HG03571 (cell line): ENCODE results near the gene PGPEP1.
"Not testable (repeated sequence)": the region's sequence is repeated elsewhere in the genome, so short reads cannot be mapped to it uniquely, and the experiment has no call there.

ENCODE experiments used
- ATAC-seq: cut with Tn5 transposase; IDR thresholded peaks from one replicate; pipeline ENCODE4 v1.9.1; 2021; ENCODE audit not compliant: unreplicated experiment

Gene PGPEP1

DNA sequence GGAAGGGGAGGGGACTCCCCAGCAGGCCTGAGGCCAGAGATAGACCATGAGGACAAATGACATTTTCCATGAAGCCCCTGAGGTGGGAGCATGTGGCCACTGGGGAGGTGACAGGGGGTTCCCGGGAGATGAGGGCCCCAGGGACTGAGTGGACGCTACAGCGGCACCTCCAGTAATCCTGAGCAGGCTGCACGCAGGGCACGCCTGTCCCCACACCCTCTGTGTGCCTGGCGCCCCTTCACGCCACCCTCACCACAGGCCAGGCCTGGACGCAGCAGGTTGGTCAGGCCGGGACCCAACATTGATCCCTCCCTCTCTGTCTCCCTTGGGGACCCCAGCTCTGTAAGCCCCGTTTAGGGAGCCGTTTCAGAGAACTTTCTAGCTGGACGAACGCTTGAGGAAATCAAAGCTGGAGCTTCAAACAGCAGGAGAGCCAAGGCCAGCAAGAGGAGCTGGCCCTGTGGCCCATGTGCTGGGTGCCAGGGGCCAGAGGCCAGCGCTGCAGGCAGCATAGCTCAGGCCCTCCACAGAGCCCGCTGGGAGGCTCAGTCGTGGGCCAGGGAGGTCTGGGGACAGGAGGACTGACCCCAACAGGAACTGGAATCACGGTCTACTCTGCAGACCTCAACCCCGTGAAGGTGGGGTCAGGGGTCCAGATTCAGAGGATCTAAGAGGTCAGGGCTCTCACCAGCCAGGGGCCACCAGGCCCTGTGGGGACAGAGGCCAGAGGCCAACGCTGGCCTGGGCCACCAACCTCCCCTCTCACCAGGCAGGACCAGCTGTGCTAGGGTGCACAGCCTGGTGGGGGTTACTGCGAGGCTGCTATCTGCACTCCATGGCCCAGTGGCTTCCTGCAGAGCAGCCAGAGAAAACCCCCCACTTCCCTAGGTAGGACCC, 32.1 kb upstream of the PGPEP1 start:
- no peak for ATAC-seq

DNA sequence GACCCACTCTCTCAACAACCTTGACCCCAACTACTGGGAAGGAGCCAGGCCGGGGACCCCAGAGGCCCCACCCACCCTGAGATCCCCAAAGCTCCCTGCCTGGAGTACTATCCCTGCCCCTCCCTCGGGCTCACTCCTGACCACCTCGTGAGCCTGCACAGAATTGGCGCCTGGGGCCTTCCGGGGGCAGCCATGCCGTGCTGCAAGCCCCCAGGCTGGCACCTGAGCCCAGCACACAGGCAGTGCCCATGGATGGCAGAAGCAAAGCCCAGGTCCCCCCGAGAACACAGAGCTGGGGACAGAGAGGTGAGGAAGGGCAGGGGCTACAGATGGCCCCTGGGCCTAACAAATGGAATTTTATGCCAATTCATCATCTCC, 31.5 kb upstream of the PGPEP1 start:
- no peak for ATAC-seq

DNA sequence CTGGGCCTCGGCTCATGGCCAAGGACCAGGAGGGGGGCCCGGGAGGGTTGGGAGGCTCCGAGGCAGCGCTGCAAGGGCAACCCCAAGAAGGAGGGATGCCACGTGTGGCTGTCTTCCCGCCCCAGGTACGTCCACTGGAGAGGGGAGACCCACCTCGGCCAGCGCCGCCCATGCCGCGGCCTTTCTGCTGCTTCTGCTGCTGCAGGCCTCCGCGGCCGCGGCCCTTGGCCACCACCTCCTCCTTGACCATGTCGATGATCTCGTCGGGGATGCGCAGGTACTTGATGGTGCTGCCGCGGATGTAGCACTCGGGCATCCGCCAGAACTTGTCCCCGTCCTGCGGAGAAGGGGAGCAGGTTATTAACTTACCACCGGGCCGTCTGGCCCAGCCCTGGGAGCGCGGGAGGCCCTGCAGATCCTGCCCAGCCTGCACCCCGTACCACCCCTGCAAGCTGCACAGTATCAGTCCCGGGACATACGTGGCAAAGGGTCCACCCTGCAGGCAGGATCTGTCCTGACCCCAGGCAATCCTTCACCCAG, 30.8 kb upstream of the PGPEP1 start:
- no peak for ATAC-seq

DNA sequence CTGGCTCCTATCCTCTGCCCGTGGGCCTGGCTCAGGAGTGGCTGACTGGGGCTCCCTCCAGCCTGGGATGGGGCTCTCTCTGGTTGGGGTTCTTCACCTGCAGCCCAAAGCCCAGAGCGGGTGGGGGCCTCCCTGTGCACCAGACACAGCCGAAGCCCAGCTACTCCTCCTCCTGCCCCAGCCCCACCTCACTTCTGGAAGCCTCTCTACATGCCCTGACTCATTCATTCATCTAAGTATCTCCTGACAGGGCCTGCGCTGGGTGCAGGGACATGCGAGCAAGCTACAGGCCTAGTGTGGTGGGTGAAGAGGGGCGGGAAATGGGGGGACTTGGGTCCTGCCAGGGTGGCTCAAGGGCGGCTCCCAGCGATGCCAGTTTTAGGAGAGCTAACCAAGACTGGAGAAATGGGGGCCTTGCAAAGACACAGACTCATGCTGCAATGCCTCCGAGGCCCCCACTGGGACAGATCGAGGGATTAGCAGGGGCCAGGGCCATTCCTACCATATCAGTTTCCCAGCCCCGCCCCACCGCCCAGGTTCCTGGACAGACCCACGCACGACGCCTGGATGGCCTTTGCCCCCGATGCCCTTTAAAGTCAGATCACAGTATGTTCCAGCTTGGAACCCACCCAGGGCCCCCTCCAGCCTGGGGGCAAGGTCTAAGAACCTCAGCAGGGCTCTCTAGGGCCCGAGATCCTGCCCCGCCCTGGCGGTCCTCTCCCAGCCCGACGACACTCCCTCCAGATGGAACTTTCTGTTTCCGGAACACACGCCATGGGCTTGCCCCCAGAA, 30.1 kb upstream of the PGPEP1 start:
- ATAC-seq: no peak

DNA sequence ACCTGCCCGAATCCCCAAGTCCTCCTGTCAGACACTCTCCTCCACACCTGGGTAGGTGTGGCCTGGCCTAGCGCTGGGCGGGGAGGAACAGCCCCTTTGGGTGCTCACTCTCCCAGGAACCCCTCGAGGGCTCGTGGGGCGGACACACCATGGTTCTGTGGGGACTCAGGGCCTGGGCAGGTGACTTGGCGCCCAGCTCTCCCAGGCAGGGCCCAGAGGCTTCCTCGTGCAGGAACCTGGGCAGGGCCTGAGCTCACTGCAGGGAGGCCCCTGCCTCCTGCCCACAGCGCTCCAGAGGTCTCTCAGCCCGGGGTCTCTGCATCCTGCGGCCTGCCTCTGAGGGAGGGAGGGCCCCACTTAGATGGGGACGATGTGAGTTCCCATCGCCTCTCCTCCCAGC, 29.4 kb upstream of the PGPEP1 start:
- ATAC-seq: no peak

DNA sequence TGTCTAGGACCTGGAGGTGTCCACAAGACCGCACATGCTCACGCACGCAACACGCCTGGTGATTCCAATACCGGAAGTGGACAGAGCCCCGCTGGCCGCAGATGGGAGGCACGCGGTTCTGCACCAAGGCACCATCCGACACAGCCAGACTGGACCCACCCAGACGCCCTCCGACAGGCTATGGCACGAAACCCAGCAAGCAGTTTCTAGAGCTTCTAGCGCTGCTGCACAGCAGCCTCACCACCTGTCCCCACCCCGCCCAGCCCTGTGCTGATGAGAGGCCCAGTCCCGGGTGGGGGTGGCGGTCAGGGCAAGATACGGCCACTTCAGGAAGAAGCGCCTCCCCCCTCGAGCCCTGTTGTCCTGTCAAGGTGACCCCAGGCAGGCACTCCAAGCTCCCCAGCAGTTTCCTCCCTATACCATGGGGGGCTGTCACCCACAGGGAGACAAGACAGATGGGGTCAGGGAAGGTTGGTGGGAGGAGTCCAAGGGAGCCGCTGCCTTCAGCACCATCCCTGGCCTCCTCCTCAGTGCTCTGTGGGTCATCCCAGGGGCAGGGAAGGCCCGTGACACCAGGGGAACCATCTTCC, 28.8 kb upstream of the PGPEP1 start:
- no peak for ATAC-seq

DNA sequence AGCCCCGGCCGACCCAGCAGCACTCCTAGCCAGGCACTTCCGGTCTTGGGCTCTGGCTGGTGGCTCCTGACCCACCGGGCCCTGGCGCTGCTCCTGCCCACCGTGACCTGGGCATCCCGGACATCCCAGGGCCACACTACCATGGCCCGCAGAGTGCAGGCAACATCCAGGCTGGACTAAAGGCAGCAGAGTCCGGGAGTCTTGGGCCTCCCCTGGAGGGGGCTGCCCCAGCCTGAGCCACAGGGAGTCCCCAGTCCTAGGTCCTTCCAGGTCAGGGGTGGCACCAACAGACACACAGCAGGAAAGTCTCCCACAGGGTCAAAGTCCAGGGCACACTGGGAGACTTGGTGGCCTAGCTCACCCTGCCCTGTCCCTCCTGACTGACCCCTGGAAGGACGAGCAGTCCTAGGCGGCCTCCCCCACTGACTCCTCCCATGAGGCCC, 28.3 kb upstream of the PGPEP1 start:
- no peak for ATAC-seq

DNA sequence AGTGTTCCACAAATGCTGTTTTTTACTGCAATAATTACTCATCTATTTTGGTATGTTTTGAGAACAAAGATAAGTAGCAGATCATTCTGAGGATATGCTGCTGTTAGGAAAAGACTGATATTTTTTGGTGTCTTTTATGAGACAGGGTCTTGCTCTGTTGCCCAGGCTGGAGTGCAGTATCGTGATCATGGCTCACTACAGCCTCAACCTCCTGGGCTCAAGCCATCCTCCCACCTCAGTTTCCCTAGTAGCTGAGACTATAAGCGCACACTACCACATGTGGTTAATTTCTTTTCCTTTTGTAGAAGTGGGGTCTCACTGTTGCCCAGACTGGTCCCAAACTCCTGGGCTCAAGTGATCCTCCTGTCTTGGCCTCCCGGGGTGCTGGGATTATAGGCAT, 27.0 kb upstream of the PGPEP1 start:
- no peak for ATAC-seq

DNA sequence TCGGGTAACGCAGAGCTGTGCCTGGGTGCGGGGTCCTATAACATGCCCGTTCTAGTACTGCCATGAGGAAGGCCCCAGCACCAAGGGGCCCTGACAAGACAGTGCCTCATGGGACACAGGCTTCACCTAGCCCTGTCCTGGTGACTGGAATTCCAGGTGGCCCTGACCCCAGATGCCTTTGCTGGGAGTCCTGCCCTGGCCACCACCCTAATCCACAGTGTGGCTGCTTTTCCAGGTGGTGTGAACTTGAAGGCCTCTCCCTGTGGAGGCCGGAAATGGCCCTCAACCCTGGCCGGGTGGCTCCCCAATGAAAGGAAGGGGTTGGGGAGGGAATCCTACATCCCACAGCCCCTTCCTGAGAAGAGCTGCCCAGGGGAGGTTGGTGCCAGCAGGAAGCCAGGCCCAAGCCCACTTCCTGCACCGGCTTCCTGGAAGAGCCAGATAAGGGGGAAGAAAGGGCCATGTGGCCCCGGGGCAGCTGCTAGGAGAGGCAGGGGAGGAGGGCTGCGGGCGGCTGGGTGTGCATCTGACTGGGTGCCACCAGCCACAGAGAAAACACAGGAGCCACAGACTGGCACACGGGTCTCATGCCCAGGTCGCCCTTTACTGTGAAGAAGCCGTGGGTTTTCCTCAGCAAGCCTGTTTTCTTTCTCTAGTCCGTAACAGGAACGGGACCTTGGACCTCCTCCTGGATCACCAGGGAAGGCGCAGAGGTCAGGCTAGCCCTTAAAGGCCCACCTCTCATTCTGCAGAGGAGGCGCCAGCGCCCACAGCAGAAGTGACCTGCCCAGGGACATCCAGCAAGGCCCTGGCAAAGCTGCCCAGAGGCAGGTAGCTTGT, 22.2 kb upstream of the PGPEP1 start:
- no peak for ATAC-seq

DNA sequence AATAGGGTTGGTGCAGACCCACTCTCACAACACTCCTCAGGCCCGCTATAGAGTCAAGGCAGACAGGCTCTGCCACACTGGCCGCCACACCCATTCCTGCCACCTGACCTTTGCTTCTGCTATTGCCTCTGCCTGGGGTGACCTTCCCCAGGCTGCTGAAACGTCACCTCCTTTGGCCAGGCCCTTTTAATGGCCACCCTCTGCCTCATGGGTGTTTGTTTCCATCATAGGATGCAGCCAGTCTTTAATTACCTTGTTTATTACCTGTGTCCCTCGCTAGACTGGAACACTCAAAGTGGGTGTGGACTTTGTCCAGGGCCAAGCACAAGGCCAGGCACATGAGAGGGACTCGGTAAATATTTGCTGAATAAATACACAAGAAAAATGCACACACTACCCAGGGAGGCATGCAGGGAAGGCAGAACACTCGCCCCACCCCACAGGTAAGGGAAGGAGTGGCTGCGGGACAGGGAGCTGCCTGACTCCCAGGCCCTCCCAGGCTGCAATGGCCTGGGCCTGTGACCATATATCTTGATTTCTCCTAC, 20.7 kb upstream of the PGPEP1 start:
- no peak for ATAC-seq

DNA sequence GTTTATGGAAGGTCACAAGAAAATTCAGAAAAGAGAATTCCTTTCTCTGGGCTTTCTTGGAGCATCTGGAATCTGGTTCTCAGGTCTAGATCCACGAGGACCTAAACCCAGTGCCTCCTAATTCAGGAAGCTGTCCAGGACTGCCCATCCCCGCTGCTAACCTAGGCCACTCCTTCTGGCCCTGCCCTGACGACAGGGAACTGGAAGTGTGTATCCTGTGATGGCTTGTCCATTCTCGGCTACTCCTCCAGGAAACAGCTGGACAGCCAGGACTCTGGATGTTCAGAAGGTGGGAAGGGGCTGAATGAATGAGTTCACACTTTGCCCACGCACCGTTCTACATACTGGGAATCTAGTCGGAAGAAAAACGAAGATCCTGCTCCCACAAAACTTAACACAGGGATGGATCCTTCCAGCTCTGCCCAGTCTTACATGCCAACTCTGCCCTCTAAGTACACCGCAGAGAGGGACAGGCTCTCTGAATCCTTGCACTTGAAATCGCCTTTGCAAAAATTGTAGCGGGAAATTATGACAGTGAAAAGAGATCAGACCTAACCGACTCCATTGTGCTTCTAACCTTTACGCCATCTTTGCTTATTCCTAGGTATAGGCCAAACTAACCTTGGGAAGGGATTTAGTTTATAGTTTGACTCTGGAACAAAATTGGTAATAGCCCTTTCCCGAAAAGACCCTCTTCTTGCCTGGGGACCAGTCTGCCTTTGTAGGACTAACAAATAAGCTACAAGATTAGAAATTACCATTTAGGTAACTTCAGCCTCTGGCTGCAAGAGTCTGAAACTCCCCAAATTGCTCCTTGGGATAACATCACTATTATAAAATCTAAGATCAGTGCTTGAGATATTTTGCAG, 19.3 kb upstream of the PGPEP1 start:
- ATAC-seq: no peak

DNA sequence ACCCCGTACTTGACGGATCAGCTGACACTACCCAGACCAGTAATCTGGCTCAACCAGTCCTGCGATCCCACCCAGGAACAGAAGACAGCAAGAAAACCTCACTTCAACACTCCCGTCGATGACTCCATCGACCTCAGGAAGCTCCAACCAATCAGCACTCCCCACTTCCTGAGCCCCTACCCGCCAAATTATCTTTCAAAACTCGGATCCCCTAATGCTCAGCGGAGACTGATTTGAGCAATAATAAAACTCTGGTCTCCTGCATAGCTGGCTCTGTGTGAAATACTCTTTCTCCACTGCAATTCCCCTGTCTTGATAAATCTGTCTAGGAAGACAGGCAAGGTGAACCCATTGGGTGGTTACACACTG, 18.7 kb upstream of the PGPEP1 start:
- ATAC-seq: no peak

DNA sequence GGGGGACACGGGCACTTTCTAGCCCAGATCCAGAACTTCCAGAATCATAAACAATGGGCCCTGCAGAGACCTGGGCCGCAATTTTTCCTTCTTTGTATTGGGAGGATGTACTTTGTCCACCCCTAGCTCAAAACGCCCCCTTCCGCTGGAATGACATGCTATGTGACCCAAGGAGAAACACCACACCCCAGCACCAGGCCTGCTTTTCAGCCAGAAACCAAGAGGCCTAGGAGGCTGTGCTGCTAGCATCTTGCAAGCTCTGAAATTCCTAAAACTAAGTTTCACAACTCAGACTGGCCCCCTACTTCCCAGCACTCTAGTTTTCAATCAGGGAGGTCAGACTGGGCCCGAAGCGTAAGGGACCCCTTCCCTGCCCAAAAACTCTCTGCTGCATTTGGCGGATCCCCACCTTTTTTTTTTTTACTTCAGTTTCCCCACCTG, 18.1 kb upstream of the PGPEP1 start:
- ATAC-seq: no peak

DNA sequence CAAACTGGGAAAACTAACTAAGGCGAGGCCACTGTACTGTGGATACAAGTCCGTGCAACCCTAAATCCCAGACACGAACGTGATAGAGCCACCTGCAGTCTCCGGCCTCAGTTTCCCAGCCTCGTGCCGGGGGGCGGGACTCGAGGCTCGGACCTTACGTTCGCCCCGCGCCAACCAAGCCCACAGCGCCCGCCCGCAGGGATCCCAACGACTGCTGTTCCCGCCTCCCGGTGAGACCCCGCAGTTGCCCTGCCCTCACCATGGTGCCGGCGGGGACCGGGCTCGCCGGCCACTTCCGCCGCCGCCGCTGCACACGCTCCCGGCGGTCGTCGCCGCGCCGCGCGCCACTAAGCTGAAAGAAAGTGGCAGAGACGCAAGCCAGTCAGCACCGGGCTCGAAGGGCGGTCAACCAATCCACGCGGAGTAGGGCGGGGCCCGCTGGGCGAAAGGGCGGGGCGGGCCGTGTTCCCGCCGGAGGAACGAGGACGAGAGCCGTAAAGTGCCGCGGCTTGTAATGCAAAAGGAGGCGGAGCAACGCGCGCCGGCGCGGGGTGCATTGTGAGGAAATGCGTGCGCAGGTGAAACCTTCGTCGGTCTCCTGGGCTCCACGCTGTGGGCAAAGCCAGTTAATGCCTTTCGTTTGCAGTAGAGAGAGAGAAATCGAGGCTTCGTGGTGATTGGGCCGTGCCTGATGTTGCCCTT, 17.5 kb upstream of the PGPEP1 start, which contains the start of gene LSM4:
TSS of gene LSM4 (minus strand) at position 318 of the 702 bp plus-strand sequence. CDS start at position 262, 56 bp downstream.
- ATAC-seq: peak; percentile 87

DNA sequence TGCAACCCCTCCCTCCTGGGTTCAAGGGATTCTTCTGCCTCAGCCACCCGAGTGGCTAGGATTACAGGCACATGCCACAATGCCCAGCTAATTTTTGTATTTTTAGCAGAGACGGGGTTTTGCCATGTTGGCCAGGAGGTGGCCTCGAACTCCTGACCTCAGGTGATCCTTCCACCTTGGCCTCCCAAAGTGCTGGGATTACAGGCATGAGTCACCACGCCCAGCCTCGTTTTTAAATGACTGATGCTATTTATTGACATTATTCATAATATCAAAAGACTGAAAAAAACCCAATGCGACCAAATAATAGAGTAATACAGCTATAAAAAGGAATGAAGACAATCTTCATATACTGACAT, 16.0 kb upstream of the PGPEP1 start:
- not testable (repeated sequence) for ATAC-seq

DNA sequence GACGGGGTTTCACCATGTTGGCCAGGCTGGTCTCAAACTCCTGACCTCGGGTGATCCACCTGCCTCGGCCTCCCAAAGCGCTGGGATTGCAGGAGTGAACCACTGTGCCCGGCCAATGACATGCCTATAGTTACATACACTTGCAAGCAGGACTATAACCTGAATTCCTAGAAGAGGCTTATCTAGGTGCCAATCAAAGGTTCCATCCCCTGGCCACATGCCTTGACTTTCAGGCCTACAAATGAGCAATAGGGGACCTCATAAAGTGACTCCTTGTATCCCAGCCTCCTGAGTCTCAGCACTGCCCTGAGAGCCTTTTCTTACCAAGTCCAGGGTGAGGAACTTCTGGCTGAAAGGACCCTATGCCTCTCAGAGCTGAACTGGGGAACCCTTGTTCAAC, 13.6 kb upstream of the PGPEP1 start:
- ATAC-seq: no peak

DNA sequence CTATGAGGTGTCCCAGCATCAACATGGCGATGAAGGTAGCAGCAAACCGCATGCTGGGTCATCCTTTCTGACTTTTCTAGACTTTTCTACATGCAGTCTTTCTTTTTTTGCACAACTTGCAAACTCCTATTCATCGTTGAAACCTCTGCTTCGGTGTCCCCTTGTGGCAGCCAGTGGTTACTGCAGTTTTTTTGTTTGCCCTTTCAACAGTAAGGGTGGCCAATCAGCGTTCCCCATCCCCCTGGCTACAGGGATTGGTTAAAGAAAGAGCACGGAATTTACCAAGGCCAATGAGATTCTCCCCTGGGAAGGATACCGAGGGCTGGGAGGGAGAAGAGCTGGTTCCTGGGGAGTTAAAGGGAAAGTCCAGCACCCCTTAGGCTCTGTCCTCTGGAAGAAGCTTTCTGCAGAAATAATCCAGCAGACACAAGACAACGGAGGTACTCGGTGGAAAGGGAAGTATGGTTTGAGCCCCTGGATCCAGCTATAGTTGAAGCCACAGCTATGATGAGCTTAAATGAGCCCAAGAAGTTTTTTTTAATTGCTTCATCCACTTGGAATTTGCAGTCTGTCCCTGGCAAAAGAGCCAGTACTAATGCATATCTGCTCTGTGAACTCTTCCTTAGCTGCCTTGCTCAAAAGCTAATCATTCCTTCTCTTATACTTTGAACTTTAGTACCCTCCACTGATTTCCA, 11.9 kb upstream of the PGPEP1 start:
- peak; percentile 77 for ATAC-seq

DNA sequence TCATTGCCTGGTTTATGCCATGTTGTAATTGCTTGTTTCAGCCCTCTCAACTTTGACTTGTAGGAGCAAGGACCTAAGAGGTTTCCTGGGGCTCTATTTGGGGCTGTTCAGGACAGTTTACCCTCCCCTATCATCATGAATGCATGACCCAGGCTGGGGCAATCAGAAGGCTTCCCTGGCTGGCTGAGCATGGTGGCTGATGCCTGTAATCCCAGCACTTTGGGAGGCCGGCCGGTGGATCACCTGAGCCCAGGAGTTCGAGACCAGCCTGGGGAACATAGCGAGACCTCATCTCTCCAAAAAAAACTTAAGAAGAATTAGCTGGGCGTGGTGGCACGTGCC, 11.4 kb upstream of the PGPEP1 start:
- no peak for ATAC-seq
